ENCODE measurements around the gene ADK. TPM values are rescaled to one million over a fixed set of nuclear protein-coding genes. Genes with fewer than 3 reads are reported as not detected.

The ADK gene
- total and polyA plus RNA-seq, 2 experiments from 2014 or later: 39.9 to 53.0 TPM

- no peaks in the 10 kb centered on the region for H3F3A ChIP-seq (replicated peaks; ENCODE audit: low read depth)
- no peak overlapping the region for H3K27ac Mint-ChIP-seq
- H2AFZ ChIP-seq: no peak overlapping the region
- no peaks in the 10 kb centered on the region for H3K27me3 Mint-ChIP-seq (ENCODE audit: insufficient read depth, low read depth, poor library complexity)
- H3K9me2 ChIP-seq (ENCODE audit: insufficient read depth): no peaks in the 10 kb centered on the region
- ATAC-seq (no peak), DNase-seq (ENCODE audit: low spot score) (no peak)
- H3K4me1 Mint-ChIP-seq: no peaks in the 10 kb centered on the region
- TF ChIP-seq STAT1 (IDR thresholded peaks at IDR 0.05; ENCODE audit: unreplicated experiment) (no peak), POLR2AphosphoS5 (IDR thresholded peaks at IDR 0.05; ENCODE audit: low read depth) (no peak), CREB1 (CRISPR knock-in tag; IDR thresholded peaks at IDR 0.05; ENCODE audit: low read depth) (no peak), ZNF114 (CRISPR knock-in tag; IDR thresholded peaks at IDR 0.05) (no peak), ZNF331 (CRISPR knock-in tag; IDR thresholded peaks at IDR 0.05; ENCODE audit: low read depth) (no peak), JUNB (IDR thresholded peaks at IDR 0.05; ENCODE audit: unreplicated experiment) (no peak), CTCF (conservative IDR thresholded peaks at IDR 0.05; ENCODE audit: low read depth in 2 of 2) (no peak), ETS1 (IDR thresholded peaks at IDR 0.05) (no peak), NANOG (IDR thresholded peaks at IDR 0.05; ENCODE audit: borderline replicate concordance) (no peak), EZH2 (IDR thresholded peaks at IDR 0.05; ENCODE audit: low read depth, unreplicated experiment) (no peak), EZH2phosphoT487 (IDR thresholded peaks at IDR 0.05; ENCODE audit: unreplicated experiment) (no peak)
- TF ChIP-seq, protein P1, sequence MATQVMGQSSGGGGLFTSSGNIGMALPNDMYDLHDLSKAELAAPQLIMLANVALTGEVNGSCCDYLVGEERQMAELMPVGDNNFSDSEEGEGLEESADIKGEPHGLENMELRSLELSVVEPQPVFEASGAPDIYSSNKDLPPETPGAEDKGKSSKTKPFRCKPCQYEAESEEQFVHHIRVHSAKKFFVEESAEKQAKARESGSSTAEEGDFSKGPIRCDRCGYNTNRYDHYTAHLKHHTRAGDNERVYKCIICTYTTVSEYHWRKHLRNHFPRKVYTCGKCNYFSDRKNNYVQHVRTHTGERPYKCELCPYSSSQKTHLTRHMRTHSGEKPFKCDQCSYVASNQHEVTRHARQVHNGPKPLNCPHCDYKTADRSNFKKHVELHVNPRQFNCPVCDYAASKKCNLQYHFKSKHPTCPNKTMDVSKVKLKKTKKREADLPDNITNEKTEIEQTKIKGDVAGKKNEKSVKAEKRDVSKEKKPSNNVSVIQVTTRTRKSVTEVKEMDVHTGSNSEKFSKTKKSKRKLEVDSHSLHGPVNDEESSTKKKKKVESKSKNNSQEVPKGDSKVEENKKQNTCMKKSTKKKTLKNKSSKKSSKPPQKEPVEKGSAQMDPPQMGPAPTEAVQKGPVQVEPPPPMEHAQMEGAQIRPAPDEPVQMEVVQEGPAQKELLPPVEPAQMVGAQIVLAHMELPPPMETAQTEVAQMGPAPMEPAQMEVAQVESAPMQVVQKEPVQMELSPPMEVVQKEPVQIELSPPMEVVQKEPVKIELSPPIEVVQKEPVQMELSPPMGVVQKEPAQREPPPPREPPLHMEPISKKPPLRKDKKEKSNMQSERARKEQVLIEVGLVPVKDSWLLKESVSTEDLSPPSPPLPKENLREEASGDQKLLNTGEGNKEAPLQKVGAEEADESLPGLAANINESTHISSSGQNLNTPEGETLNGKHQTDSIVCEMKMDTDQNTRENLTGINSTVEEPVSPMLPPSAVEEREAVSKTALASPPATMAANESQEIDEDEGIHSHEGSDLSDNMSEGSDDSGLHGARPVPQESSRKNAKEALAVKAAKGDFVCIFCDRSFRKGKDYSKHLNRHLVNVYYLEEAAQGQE (IDR thresholded peaks at IDR 0.05; ENCODE audit: unreplicated experiment): no peak
- TF ChIP-seq, protein P2, sequence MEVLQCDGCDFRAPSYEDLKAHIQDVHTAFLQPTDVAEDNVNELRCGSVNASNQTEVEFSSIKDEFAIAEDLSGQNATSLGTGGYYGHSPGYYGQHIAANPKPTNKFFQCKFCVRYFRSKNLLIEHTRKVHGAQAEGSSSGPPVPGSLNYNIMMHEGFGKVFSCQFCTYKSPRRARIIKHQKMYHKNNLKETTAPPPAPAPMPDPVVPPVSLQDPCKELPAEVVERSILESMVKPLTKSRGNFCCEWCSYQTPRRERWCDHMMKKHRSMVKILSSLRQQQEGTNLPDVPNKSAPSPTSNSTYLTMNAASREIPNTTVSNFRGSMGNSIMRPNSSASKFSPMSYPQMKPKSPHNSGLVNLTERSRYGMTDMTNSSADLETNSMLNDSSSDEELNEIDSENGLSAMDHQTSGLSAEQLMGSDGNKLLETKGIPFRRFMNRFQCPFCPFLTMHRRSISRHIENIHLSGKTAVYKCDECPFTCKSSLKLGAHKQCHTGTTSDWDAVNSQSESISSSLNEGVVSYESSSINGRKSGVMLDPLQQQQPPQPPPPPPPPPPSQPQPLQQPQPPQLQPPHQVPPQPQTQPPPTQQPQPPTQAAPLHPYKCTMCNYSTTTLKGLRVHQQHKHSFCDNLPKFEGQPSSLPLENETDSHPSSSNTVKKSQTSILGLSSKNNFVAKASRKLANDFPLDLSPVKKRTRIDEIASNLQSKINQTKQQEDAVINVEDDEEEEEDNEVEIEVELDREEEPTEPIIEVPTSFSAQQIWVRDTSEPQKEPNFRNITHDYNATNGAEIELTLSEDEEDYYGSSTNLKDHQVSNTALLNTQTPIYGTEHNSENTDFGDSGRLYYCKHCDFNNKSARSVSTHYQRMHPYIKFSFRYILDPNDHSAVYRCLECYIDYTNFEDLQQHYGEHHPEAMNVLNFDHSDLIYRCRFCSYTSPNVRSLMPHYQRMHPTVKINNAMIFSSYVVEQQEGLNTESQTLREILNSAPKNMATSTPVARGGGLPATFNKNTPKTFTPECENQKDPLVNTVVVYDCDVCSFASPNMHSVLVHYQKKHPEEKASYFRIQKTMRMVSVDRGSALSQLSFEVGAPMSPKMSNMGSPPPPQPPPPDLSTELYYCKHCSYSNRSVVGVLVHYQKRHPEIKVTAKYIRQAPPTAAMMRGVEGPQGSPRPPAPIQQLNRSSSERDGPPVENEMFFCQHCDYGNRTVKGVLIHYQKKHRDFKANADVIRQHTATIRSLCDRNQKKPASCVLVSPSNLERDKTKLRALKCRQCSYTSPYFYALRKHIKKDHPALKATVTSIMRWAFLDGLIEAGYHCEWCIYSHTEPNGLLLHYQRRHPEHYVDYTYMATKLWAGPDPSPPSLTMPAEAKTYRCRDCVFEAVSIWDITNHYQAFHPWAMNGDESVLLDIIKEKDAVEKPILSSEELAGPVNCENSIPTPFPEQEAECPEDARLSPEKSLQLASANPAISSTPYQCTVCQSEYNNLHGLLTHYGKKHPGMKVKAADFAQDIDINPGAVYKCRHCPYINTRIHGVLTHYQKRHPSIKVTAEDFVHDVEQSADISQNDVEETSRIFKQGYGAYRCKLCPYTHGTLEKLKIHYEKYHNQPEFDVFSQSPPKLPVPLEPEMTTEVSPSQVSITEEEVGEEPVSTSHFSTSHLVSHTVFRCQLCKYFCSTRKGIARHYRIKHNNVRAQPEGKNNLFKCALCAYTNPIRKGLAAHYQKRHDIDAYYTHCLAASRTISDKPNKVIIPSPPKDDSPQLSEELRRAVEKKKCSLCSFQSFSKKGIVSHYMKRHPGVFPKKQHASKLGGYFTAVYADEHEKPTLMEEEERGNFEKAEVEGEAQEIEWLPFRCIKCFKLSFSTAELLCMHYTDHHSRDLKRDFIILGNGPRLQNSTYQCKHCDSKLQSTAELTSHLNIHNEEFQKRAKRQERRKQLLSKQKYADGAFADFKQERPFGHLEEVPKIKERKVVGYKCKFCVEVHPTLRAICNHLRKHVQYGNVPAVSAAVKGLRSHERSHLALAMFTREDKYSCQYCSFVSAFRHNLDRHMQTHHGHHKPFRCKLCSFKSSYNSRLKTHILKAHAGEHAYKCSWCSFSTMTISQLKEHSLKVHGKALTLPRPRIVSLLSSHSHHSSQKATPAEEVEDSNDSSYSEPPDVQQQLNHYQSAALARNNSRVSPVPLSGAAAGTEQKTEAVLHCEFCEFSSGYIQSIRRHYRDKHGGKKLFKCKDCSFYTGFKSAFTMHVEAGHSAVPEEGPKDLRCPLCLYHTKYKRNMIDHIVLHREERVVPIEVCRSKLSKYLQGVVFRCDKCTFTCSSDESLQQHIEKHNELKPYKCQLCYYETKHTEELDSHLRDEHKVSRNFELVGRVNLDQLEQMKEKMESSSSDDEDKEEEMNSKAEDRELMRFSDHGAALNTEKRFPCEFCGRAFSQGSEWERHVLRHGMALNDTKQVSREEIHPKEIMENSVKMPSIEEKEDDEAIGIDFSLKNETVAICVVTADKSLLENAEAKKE (CRISPR knock-in tag; IDR thresholded peaks at IDR 0.05): no peak
- 0 out of 2 replicates have a peak, but pooled peaks cover 3% of the 10 kb centered on the region for H4K20me1 ChIP-seq (replicated peaks; ENCODE audit: insufficient read depth)
- H3K4me3 ChIP-seq: no peak overlapping the region
- H3K4me1 ChIP-seq (ENCODE audit: insufficient read depth): no peaks in the 10 kb centered on the region
- H3K4me3 Mint-ChIP-seq: no peak overlapping the region
- H3K36me3 ChIP-seq (ENCODE audit: insufficient read depth): no peaks in the 10 kb centered on the region
- no peaks in the 10 kb centered on the region for H3K79me2 ChIP-seq (replicated peaks; ENCODE audit: insufficient read depth)
- H3K9me3 Mint-ChIP-seq: peaks cover 5% of the 10 kb centered on the region; the same call in 2 of the 3 replicates
- peaks cover 14% of the 10 kb centered on the region for H3K36me3 Mint-ChIP-seq (ENCODE audit: low read depth)
- H3K4me2 ChIP-seq: no peak overlapping the region
- no peaks in the 10 kb centered on the region for H3K27me3 ChIP-seq (ENCODE audit: insufficient read depth)
- H3K27ac ChIP-seq (ENCODE audit: low read depth): no peak overlapping the region
These were observed 332.3 kb downstream of the ADK start for GRCh38 chr10:74483356-74483755.
